GM12865 (cell line): Measurements from ENCODE around the gene MAGEA8.
"Not testable (repeated sequence)": the region's sequence is repeated elsewhere in the genome, so short reads cannot be mapped to it uniquely, and the experiment has no call there.

ENCODE experiments used
- DNase-seq: peaks from one replicate; pipeline ENCODE4 v3.0.0; 2010; ENCODE audit warnings: low read depth
- H3K4me3 ChIP-seq: 2 replicates; pipeline ENCODE4 v1.5.1; 2011; ENCODE audit warnings: mild to moderate bottlenecking, low read depth, low read length, control low read depth
- CTCF ChIP-seq: IDR thresholded peaks from 2 replicates; pipeline ENCODE4 v1.5.1; 2011; ENCODE audit warnings: low read length, control low read depth, low read depth, inconsistent platforms; ENCODE audit not compliant: insufficient read depth; ENCODE audit errors: missing control alignments

The MAGEA8 gene

GRCh38 chrX:149881081-149881711 is at the start of gene MAGEA8:
MAGEA8 (plus strand) TSS chrX:149881183; CDS start chrX:149884273, 3,090 bp downstream.
- TF ChIP-seq CTCF = peak; percentile 34
- no peak within 1 kb of the TSS for H3K4me3 ChIP-seq
- DNase-seq = peak; percentile 9

- H3K4me3 ChIP-seq = no peak overlapping the region
- no peak for DNase-seq
- no peak for TF ChIP-seq CTCF
Observed at GRCh38 chrX:149831473-149831872, 49.5 kb upstream of the MAGEA8 start.

GRCh38 chrX:149836728-149837127 is 44.3 kb upstream of the MAGEA8 start:
- not testable (repeated sequence) for H3K4me3 ChIP-seq, DNase-seq

GRCh38 chrX:149837167-149837566 is 43.8 kb upstream of the MAGEA8 start:
- DNase-seq = no peak
- no peak for TF ChIP-seq CTCF
- no peak overlapping the region for H3K4me3 ChIP-seq

GRCh38 chrX:149837639-149838038 is 43.3 kb upstream of the MAGEA8 start:
- no peak for TF ChIP-seq CTCF
- peak; percentile 49 for DNase-seq
- H3K4me3 ChIP-seq = no peak overlapping the region

- TF ChIP-seq CTCF = no peak
- DNase-seq = no peak
- no peak overlapping the region for H3K4me3 ChIP-seq
Observed at GRCh38 chrX:149841929-149842328, 39.1 kb upstream of the MAGEA8 start.

GRCh38 chrX:149845385-149845784 is 35.6 kb upstream of the MAGEA8 start:
- no peak for TF ChIP-seq CTCF
- no peak overlapping the region for H3K4me3 ChIP-seq
- no peak for DNase-seq
